SU-DHL-6 (cell line): ENCODE results near the gene SOCS3.

Experiments
- EZH2phosphoT487 ChIP-seq: fragments of 200-600 bp; sonication (generic), shearing (Covaris generic); conservative IDR thresholded peaks from 2 replicates; pipeline ENCODE4 v1.6.1; 2018; ENCODE audit warnings: mild to moderate bottlenecking, antibody characterized with exemption, low read length, moderate library complexity, mixed read lengths
- TF ChIP-seq, protein P1 (sequence below): fragments of 200-600 bp; sonication (generic); IDR thresholded peaks from one replicate; pipeline ENCODE4 v1.5.1; 2017; ENCODE audit warnings: antibody characterized with exemption, mild to moderate bottlenecking, low read length, moderate library complexity; ENCODE audit not compliant: insufficient read depth, poor library complexity, severe bottlenecking

DNA sequence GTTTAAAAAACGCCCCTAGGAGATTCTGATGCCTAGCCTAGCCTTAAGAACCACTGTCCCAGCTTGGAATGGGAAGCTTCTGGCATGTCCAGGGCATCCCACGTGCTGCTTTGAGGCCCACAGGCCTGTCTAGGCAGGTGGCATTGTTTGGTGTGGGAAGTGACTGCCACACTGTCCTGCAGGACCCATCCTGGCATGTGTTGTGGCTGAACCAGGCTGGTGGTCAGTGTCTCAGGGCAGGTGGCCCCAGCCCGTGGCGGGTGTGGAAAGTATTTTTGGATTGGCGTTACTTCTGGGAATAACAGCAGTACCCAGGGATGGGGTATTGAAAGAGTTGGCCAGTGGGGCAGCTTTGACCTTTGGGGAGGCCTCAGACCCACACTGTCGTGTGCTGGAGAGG lies 46.5 kb upstream of the SOCS3 start:
- no peak for TF ChIP-seq EZH2phosphoT487
- TF ChIP-seq, protein P1, sequence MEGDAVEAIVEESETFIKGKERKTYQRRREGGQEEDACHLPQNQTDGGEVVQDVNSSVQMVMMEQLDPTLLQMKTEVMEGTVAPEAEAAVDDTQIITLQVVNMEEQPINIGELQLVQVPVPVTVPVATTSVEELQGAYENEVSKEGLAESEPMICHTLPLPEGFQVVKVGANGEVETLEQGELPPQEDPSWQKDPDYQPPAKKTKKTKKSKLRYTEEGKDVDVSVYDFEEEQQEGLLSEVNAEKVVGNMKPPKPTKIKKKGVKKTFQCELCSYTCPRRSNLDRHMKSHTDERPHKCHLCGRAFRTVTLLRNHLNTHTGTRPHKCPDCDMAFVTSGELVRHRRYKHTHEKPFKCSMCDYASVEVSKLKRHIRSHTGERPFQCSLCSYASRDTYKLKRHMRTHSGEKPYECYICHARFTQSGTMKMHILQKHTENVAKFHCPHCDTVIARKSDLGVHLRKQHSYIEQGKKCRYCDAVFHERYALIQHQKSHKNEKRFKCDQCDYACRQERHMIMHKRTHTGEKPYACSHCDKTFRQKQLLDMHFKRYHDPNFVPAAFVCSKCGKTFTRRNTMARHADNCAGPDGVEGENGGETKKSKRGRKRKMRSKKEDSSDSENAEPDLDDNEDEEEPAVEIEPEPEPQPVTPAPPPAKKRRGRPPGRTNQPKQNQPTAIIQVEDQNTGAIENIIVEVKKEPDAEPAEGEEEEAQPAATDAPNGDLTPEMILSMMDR: no peak
